Mucosa of stomach (tissue), 1 donor: ENCODE data around the gene MPP3.
"Not testable (repeated sequence)": the region's sequence is repeated elsewhere in the genome, so short reads cannot be mapped to it uniquely, and the experiment has no call there.

ENCODE experiments used
- H3K27me3 ChIP-seq: one replicate; pipeline ENCODE4 v1.7.0; 2013; ENCODE audit warnings: mild to moderate bottlenecking, low read length; ENCODE audit not compliant: control insufficient read depth, insufficient read depth
- H3K36me3 ChIP-seq: one replicate; pipeline ENCODE4 v1.7.0; 2013; ENCODE audit warnings: low read length; ENCODE audit not compliant: control insufficient read depth, insufficient read depth
- H3K4me1 ChIP-seq: one replicate; pipeline ENCODE4 v1.7.0; 2013; ENCODE audit warnings: mild to moderate bottlenecking, low read length; ENCODE audit not compliant: control insufficient read depth, insufficient read depth
- H3K4me3 ChIP-seq: one replicate; pipeline ENCODE4 v1.7.0; 2013; ENCODE audit warnings: low read length
- H3K9ac ChIP-seq: one replicate; pipeline ENCODE4 v1.7.0; 2013; ENCODE audit warnings: mild to moderate bottlenecking, low read length, moderate library complexity
- H3K9me3 ChIP-seq: one replicate; pipeline ENCODE4 v1.7.0; 2013; ENCODE audit warnings: mild to moderate bottlenecking, low read length, moderate library complexity; ENCODE audit not compliant: control insufficient read depth
- donor health status: Pancreatic carcinoma.

MPP3 gene

DNA sequence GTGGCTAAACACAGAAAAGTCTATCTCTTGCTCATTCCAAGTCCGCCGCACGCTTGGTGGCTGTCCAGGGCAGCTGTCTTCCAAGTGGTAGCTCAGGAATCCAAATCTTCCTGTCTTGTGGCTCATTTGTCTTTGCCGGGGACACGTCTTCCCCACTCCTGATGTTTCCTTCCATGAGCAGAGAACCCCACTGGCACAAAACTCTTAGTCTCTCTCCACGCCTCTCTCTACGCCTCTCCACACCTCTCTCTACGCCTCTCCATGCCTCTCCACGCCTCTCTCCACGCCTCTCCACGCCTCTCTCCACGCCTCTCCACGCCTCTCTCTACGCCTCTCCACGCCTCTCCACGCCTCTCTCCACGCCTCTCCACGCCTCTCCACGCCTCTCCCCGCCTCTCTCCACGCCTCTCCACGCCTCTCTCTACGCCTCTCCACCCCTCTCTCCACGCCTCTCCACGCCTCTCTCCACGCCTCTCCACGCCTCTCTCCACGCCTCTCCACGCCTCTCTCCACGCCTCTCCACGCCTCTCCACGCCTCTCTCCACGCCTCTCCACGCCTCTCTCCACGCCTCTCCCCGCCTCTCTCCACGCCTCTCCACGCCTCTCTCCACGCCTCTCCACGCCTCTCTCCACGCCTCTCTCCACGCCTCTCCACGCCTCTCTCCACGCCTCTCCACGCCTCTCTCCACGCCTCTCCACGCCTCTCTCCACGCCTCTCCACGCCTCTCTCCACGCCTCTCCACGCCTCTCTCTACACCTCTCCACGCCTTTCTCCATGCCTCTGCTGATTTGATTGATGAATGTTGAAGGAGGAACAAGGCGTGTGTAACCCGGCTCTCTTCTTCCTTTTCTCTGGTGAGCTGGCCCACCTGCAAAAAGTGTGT, 9.4 kb upstream of the MPP3 start:
- H3K4me3 ChIP-seq, H3K9me3 ChIP-seq, H3K36me3 ChIP-seq, H3K9ac ChIP-seq, H3K27me3 ChIP-seq: not testable (repeated sequence)
- H3K4me1 ChIP-seq = peaks cover 18% of the 10 kb centered on the region

DNA sequence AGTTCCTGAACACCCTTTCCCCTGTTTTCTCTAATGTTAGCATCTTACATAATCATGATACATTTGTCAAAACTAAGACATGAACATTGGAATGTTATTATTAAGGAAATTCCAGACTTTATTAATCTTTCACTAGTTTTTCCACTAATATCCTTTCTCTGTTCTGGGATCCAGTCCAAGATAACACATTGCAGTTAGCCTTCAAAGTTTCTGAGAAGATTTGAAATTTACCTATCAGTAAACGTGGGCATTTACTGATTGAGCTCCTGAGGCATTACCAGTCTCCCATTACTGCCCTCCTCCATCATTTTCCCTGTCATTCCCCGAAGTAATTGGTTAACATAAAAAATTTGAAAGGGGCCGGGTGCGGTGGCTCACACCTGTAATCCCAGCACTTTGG, 8.3 kb upstream of the MPP3 start:
- Histone ChIP-seq H3K9ac (no peak overlapping the region), H3K9me3 (no peaks in the 10 kb centered on the region), H3K27me3 (no peaks in the 10 kb centered on the region), H3K4me3 (no peak overlapping the region), H3K4me1 (peaks cover 18% of the 10 kb centered on the region), H3K36me3 (no peaks in the 10 kb centered on the region)

DNA sequence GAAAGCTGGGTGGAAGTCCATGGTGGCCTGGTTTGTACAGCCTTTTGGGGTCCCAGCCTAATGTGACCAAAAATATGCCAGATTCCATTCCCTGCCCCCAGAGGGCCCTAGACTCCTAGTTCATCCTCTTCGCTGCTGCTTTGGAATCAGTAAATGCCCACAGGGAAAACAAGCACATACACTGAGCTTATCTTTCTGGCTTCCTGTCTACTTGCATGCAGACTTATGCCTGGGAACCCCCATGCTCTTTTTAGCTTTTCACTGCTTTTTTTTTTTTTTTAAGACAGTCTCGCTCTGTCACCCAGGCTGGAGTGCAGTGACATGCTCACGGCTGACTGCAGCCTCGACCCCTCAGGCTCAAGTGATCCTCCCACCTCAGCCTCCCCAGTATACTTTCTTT, 7.9 kb upstream of the MPP3 start:
- H3K27me3 ChIP-seq = no peaks in the 10 kb centered on the region
- H3K4me3 ChIP-seq = no peak overlapping the region
- no peaks in the 10 kb centered on the region for H3K9me3 ChIP-seq
- peaks cover 18% of the 10 kb centered on the region for H3K4me1 ChIP-seq
- no peaks in the 10 kb centered on the region for H3K36me3 ChIP-seq
- H3K9ac ChIP-seq = no peak overlapping the region

DNA sequence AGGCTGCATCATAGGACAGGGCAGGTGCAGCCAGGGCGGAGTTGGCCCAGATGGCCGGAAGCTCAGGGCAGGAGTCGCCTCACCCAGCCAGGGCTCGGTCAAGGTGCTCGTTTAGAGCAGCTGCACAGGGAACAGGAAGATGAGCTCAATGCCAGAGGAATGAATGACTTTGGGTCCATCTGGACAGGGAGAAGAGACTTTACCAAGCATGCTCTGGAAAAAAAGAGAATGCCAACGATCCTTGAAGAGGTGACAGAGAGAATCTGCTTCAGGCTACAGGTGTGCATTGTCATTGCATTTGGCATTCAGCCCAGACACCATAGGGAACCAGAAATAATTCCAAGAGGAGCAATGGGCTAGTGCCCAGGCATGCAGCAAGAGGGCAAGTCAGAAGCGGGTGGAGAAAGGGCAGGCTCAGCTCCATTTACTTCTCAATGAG, 6.7 kb upstream of the MPP3 start:
- Histone ChIP-seq H3K27me3 (no peaks in the 10 kb centered on the region), H3K4me1 (peaks cover 18% of the 10 kb centered on the region), H3K9me3 (no peaks in the 10 kb centered on the region), H3K4me3 (no peak overlapping the region), H3K9ac (no peak overlapping the region), H3K36me3 (no peaks in the 10 kb centered on the region)

DNA sequence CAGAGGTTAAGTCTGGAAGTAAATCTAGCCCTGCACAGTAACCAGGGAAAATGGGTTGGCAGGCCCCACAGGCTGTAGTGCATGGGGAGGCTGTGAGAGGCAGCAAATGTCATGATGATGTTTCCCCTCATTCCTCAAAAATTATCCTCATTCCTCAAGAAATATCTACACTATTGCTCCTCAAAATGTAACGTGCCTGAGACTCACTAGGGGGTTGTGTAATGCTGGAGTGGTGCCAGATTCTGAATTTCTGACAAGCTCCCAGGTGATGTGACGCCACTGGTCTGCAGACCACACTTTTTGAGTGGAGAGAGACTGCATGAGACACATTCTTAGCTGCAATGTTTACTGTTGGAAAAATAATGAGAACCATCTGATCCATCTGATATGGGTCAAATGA, 1.2 kb upstream of the MPP3 start:
- no peaks in the 10 kb centered on the region for H3K36me3 ChIP-seq
- peaks cover 8% of the 10 kb centered on the region for H3K27me3 ChIP-seq
- H3K4me1 ChIP-seq = peaks cover 14% of the 10 kb centered on the region
- no peaks in the 10 kb centered on the region for H3K9me3 ChIP-seq
- no peak overlapping the region for H3K4me3 ChIP-seq
- no peak overlapping the region for H3K9ac ChIP-seq

DNA sequence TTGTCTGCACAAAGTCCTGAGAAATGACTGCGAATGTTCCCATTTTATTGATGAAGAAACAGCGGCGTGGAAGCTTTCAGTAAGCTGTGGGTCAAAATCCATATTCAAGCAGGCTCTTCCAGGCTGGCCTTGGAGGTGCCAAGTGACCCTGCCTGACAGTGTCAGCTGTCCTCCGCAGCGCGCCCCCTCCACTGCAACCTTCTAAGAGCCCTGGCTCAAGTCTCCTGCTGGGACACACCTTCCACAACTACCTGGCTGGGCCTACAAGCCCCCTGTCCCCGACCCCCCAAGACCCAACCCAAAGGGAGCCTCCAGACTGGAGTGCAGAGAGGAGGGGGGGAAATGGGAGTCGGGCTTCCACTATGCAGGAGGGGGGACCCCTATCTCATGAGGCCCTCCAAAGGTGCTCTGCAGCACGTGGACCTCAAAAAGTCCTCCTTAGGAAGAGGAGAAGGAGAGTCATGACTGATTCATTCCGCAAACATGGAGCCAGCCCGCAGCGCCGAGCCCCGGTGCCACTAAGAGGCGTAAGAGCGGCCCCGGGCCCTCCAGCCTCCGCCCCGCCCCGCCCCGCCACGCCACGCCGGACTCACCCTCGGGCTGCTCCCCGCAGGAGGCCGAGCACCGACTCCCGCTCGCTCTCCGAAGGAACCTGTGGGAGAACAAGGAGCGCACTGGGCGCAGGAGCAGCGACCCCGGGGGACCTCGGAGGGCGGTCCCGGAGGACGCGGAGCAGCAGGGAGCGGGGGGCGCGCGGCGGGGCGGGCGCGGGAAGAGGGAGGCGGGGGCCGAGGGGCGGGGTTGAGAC, 574 bp downstream of the MPP3 start:
- Histone ChIP-seq H3K4me1 (peaks cover 14% of the 10 kb centered on the region), H3K9me3 (no peaks in the 10 kb centered on the region), H3K36me3 (no peaks in the 10 kb centered on the region), H3K27me3 (peaks cover 8% of the 10 kb centered on the region), H3K9ac (peak overlapping the region; percentile 57), H3K4me3 (peak overlapping the region; percentile 19)

DNA sequence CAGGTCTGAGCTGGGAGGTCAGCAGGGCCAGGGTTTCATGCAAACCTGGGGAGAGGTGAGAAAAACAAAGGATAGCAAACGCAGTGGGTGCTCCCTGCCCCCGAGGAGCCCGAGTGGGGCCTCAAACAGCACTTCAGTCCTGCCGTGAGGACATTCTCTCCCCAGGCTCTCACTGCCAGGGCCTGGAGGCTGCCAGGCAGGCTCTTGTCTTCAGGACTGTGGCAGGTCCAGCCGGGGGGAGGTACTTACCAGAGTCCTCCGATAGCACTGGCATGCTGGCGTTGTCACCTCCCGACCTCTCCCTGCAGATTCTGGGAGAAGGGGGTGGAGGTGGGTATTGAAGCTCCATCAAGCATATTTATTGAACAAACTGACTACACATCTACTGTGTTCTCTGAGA, 1.3 kb downstream of the MPP3 start:
- H3K27me3 ChIP-seq = peaks cover 8% of the 10 kb centered on the region
- H3K4me3 ChIP-seq = no peak overlapping the region
- H3K36me3 ChIP-seq = no peaks in the 10 kb centered on the region
- no peaks in the 10 kb centered on the region for H3K9me3 ChIP-seq
- peaks cover 14% of the 10 kb centered on the region for H3K4me1 ChIP-seq
- H3K9ac ChIP-seq = no peak overlapping the region

DNA sequence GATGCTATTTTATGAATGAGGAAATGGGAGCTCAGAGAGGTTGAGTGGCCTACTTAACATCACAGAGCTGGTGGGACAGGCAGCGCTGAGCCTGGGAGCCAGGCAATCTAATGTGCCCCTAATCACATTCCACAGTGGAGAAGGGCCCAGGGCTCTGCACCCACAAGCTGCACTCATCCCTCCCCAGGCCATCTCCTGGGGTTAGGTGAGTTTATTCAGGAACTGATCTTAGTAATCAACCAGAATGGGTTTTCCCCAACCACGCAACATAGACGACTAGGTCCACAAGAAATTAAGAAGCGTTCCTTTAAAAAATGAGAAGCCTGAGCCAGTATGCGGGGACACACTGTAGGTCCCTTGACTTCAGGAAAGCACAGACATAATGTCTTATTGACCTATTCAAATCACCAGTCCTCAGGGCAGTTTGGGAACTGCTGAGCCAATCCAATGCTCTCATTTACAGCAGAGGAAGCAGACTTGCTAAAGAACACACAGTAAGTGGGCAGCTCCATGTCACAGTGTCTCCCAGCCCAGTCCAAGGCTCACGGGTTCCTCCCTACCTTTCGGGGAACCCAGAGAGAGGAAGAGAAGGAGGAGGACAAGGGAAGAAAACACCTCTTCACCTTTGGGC, 2.3 kb downstream of the MPP3 start:
- H3K27me3 ChIP-seq = peaks cover 8% of the 10 kb centered on the region
- no peaks in the 10 kb centered on the region for H3K9me3 ChIP-seq
- no peak overlapping the region for H3K9ac ChIP-seq
- no peak overlapping the region for H3K4me3 ChIP-seq
- H3K4me1 ChIP-seq = peaks cover 14% of the 10 kb centered on the region
- no peaks in the 10 kb centered on the region for H3K36me3 ChIP-seq

DNA sequence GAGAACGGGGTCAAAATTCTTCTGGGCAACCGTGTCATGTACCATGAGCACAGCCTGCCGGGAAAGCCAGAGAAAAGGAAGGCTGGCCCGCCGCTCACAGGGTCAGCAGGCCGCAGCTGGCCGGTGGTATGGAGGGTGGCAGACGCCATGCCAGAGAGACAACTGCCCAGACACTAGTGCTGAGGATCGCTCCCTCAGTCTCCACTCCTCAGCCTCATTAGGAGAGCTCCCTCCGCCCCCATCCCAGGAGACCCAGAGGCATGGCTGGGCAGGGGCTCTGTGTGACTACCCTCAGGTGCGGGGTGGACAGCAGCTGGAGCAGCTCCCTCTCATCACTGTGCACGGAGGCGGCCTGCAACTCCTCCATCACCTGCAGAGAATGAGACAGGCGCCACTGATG, 3.2 kb downstream of the MPP3 start:
- Histone ChIP-seq H3K9me3 (no peaks in the 10 kb centered on the region), H3K4me1 (peaks cover 14% of the 10 kb centered on the region), H3K4me3 (no peak overlapping the region), H3K27me3 (peaks cover 8% of the 10 kb centered on the region), H3K36me3 (no peaks in the 10 kb centered on the region), H3K9ac (no peak overlapping the region)

DNA sequence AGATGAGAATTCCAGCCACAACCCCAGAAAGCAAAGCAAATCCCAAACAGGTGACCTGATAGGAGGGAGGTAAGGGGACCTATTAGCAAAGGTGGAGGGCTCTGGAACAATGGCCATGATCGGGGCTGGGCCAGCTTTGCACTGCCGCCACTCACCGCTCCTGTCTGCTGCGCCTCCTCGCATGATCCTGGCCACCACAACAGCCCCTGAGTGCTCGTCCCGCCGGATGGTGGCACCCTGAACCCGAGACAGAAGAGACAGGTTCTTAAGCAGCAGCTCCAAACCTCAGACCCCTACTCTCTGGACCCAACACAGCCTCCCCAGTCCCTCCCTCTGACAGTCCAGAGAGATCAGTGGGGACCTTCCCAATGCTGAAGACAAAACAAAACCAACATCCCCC, 5.3 kb downstream of the MPP3 start:
- H3K36me3 ChIP-seq = no peaks in the 10 kb centered on the region
- H3K4me3 ChIP-seq = no peak overlapping the region
- no peak overlapping the region for H3K9ac ChIP-seq
- no peaks in the 10 kb centered on the region for H3K27me3 ChIP-seq
- peaks cover 19% of the 10 kb centered on the region for H3K4me1 ChIP-seq
- no peaks in the 10 kb centered on the region for H3K9me3 ChIP-seq

DNA sequence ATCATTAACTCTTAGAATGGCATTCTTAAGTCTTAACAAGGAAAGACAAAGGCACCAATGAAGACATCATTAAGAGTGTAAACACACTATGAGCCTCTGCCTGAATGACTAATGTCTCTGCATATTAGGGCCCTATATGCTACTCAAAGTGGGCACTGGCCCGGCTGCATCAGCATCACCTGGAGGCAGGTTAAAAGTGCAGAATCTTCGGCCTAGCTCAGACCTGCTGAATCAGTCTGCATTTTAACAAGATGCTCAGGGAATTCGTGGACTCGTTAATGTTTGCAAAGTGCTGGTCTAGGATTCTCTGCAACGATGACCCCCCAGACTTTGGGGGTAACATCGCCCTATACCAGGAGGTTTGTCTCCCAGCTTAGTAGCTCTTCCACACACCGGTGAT, 6.7 kb downstream of the MPP3 start:
- H3K4me3 ChIP-seq = no peak overlapping the region
- no peaks in the 10 kb centered on the region for H3K27me3 ChIP-seq
- peaks cover 14% of the 10 kb centered on the region for H3K4me1 ChIP-seq
- no peak overlapping the region for H3K9ac ChIP-seq
- H3K9me3 ChIP-seq = no peaks in the 10 kb centered on the region
- H3K36me3 ChIP-seq = no peaks in the 10 kb centered on the region

DNA sequence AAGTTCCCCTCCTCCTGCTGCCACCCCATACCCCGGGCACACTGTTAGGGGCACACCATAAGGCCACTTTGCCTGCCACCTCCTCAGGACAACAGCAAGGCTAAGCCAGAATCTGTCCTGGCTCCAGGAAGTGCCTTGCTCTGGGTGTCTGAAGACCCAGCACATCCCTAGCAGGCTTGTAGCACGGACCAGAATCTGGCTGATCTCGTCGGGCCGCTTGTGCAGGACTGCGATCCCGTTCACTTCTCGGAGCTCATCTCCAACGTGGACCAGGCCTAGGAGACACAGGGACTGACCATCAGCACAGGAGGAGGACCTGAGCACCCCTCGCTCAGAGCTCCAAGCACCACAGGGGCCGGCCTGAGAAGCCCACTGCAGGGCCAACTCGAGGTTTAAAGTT, 7.4 kb downstream of the MPP3 start:
- no peaks in the 10 kb centered on the region for H3K36me3 ChIP-seq
- no peaks in the 10 kb centered on the region for H3K27me3 ChIP-seq
- no peak overlapping the region for H3K9ac ChIP-seq

More for the DNA sequence above, 7.4 kb downstream of the MPP3 start:
- peaks cover 14% of the 10 kb centered on the region for H3K4me1 ChIP-seq
- H3K9me3 ChIP-seq = no peaks in the 10 kb centered on the region
- no peak overlapping the region for H3K4me3 ChIP-seq
